GM19043 (cell line): ENCODE measurements around the gene CYP2R1.

Experiments
- ATAC-seq: cut with Tn5 transposase; IDR thresholded peaks from one replicate; pipeline ENCODE4 v1.9.1; 2021; ENCODE audit warnings: low read depth; ENCODE audit not compliant: unreplicated experiment

CYP2R1 gene

DNA sequence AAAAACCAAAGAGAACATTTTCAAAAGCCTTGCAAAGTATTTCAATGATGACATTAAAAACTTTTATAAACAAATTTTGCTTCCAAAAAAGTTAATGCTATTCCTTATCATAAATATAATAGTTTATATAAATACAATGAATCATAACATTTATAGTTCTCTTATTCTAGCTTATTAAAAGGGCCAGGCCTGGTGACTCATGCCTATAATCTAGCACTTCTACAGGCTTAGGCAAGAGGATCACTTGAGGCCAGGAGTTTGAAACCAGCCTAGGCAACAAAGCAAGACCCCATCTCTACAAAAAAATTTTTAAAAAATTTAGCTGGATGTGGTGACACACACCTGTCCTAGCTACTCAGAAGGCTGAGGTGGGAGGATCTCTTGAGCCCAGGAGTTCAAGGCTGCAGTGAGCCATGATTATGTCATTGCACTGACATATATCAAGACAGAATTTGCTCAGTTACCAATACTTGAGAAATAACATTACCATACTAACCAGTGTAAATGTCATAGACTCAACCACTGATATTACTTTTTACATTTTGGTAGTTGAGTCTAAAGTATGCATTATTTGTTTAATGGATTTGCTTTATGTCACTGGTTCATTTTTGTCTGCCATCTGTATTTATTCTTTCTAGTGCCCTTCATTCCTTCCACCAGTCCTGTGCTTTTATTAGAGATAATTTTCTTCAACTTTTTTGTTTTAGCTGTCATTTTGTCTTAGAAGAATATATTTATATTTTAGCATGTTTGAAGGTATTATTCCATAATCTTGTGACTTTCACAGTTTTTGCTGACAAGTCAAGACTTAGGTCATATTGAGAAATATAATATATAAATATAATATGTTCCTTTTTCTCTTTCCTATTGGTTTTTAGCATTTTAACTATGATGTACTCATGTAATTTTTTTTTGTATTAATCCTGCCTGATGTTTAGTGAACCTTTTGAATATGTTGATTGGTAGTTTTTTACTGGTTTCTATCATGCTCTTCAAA is 56.2 kb downstream of the CYP2R1 start:
- no peak for ATAC-seq
